HG03103 (cell line): ENCODE data around the gene S1PR2.

Experiments used
- ATAC-seq: cut with Tn5 transposase; IDR thresholded peaks from one replicate; pipeline ENCODE4 v1.9.1; 2021; ENCODE audit warnings: low read depth; ENCODE audit not compliant: unreplicated experiment

S1PR2 gene

GRCh38 chr19:10230861-10231611, at the start of gene S1PR2:
TSS of gene S1PR2 (minus strand) at chr19:10231331. CDS start at chr19:10224905, 6,426 bp downstream.
- ATAC-seq, result no peak

GRCh38 chr19:10279737-10280442, 48.8 kb upstream of the S1PR2 start:
- ATAC-seq, result no peak

- no peak for ATAC-seq
These were observed 47.8 kb upstream of the S1PR2 start for GRCh38 chr19:10278935-10279334.

- no peak for ATAC-seq
These were observed 46.9 kb upstream of the S1PR2 start for GRCh38 chr19:10277795-10278589.

- ATAC-seq, result no peak
These were observed 43.5 kb upstream of the S1PR2 start for GRCh38 chr19:10274589-10274988.

GRCh38 chr19:10271543-10272086, 40.5 kb upstream of the S1PR2 start:
- ATAC-seq, result no peak

GRCh38 chr19:10270616-10271394, 39.7 kb upstream of the S1PR2 start, which contains the start of gene ICAM1:
TSS of gene ICAM1 (plus strand) at chr19:10271120. CDS start at chr19:10271160, 40 bp downstream.
- no peak for ATAC-seq

- no peak for ATAC-seq
These were observed 39.1 kb upstream of the S1PR2 start for GRCh38 chr19:10270180-10270615.

- no peak for ATAC-seq
These were observed 38.4 kb upstream of the S1PR2 start for GRCh38 chr19:10269333-10270179.

- no peak for ATAC-seq
These were observed 36.9 kb upstream of the S1PR2 start for GRCh38 chr19:10268071-10268470.

- no peak for ATAC-seq
These were observed 35.6 kb upstream of the S1PR2 start for GRCh38 chr19:10266706-10267105.

GRCh38 chr19:10262771-10263170, 31.6 kb upstream of the S1PR2 start:
- no peak for ATAC-seq

GRCh38 chr19:10260141-10260584, 29.0 kb upstream of the S1PR2 start:
- ATAC-seq, result no peak

GRCh38 chr19:10259162-10259905, 28.2 kb upstream of the S1PR2 start:
- ATAC-seq, result no peak

GRCh38 chr19:10258080-10258710, 27.1 kb upstream of the S1PR2 start:
- no peak for ATAC-seq

GRCh38 chr19:10256970-10257615, 26.0 kb upstream of the S1PR2 start:
- ATAC-seq, result no peak

- no peak for ATAC-seq
These were observed 25.4 kb upstream of the S1PR2 start for GRCh38 chr19:10256551-10256950.
